B cell (primary cell): Measurements from ENCODE around the gene LRRC8E. TPM values are rescaled to one million over a fixed set of nuclear protein-coding genes. Genes with fewer than 3 reads are reported as not detected.

Source experiments
- ATAC-seq: fragments of 200-7000 bp; cut with Tn5 transposase; one replicate; pipeline ENCODE4 v1.10.0; 2021; ENCODE audit warnings: low read depth, mild to moderate bottlenecking, moderate number of reproducible peaks, moderate library complexity
- CTCF ChIA-PET: fragments of 350-600 bp; sonication (Branson Sonifier 250); formaldehyde crosslinking; loops from one replicate; lab custom pipeline; 2021; ENCODE audit warnings: antibody characterized with exemption, inconsistent platforms; lab: Charles Lee
- POLR2A ChIA-PET: fragments of 350-600 bp; sonication (Branson Sonifier 250); formaldehyde crosslinking; loops from one replicate; lab custom pipeline; 2021; ENCODE audit warnings: antibody characterized with exemption; lab: Charles Lee
- DNase-seq: peaks from one replicate; pipeline ENCODE4 v3.0.0; 2013
- H2AFZ ChIP-seq: 2 replicates; pipeline ENCODE4 v1.6.1; 2012; ENCODE audit warnings: mild to moderate bottlenecking, low read depth, low read length; ENCODE audit not compliant: insufficient read depth, poor library complexity, severe bottlenecking
- H3K27ac ChIP-seq, 2 donors: 1 replicate in 1 of 2; 2 replicates in 1 of 2; pipeline ENCODE4 v1.5.1; 2012 to 2013; ENCODE audit warnings: low read length in 2 of 2, mild to moderate bottlenecking in 2 of 2, moderate library complexity in 1 of 2
- H3K27me3 ChIP-seq, 4 experiments: fragments of 200-600 bp in 1 of 4; sonication (generic) in 1 of 4; replicated peaks in 1 of 4; 1 replicate in 2 of 4; 2 replicates in 2 of 4; pipeline versions ENCODE4 v1.6.1 to v1.7.0; 2013 to 2016; ENCODE audit warnings: low read length in 3 of 4, mild to moderate bottlenecking in 2 of 4, mixed read lengths in 1 of 4, moderate library complexity in 1 of 4; ENCODE audit not compliant: insufficient read depth in 4 of 4, control insufficient read depth in 3 of 4; ENCODE audit errors: control extremely low read depth in 1 of 4
- H3K36me3 ChIP-seq, 2 experiments: replicated peaks in 1 of 2; 1 replicate in 1 of 2; 2 replicates in 1 of 2; pipeline versions ENCODE4 v1.6.1 to v1.7.1; 2013; ENCODE audit warnings: low read length in 1 of 2; ENCODE audit not compliant: insufficient read depth in 2 of 2, control insufficient read depth in 1 of 2; ENCODE audit errors: control extremely low read depth in 1 of 2, extremely low read depth in 1 of 2
- H3K4me1 ChIP-seq, 2 donors: fragments of 200-600 bp in 1 of 2; sonication (generic) in 1 of 2; 1 replicate in 1 of 2; 2 replicates in 1 of 2; pipeline versions ENCODE4 v1.5.1 to v1.6.1; 2013 to 2017; ENCODE audit warnings: low read length in 2 of 2; ENCODE audit not compliant: control insufficient read depth in 2 of 2, insufficient read depth in 2 of 2
- H3K4me2 ChIP-seq: replicated peaks from 2 replicates; pipeline ENCODE3; 2012; ENCODE audit warnings: mild to moderate bottlenecking, low read depth, low read length; ENCODE audit not compliant: poor library complexity, severe bottlenecking
- H3K4me3 ChIP-seq, 5 experiments: fragments of 200-600 bp in 1 of 5; sonication (generic) in 1 of 5; 1 replicate in 3 of 5; 2 replicates in 2 of 5; pipeline versions ENCODE4 v1.5.1 to v1.7.0; 2011 to 2016; ENCODE audit warnings: low read length in 4 of 5, mild to moderate bottlenecking in 4 of 5, low read depth in 2 of 5, control low read depth in 1 of 5, moderate library complexity in 1 of 5; ENCODE audit not compliant: insufficient read depth in 1 of 5; ENCODE audit errors: control extremely low read depth in 1 of 5, extremely low read depth in 1 of 5
- H3K79me2 ChIP-seq: fragments of 200-600 bp; sonication (generic); one replicate; pipeline ENCODE4 v1.6.0; 2016; ENCODE audit warnings: low read length; ENCODE audit not compliant: control insufficient read depth, insufficient read depth
- H3K9ac ChIP-seq: fragments of 200-600 bp; sonication (generic); 2 replicates; pipeline ENCODE4 v1.6.1; 2017; ENCODE audit warnings: mild to moderate bottlenecking, low read length, moderate library complexity
- H3K9me3 ChIP-seq, 3 donors: one replicate each; pipeline versions ENCODE4 v1.6.1 to v1.7.1; 2013; ENCODE audit warnings: low read length in 2 of 3; ENCODE audit not compliant: control insufficient read depth in 2 of 3, insufficient read depth in 1 of 3; ENCODE audit errors: control extremely low read depth in 1 of 3
- H4K20me1 ChIP-seq: 2 replicates; pipeline ENCODE4 v1.6.0; 2012; ENCODE audit warnings: mild to moderate bottlenecking, low read length; ENCODE audit not compliant: insufficient read depth, control insufficient read depth, poor library complexity, severe bottlenecking
- H3K27ac Mint-ChIP-seq: one replicate; pipeline ENCODE4 v1.8.0; 2021; ENCODE audit warnings: mixed read lengths
- H3K27me3 Mint-ChIP-seq: one replicate; pipeline ENCODE4 v1.8.0; 2021; ENCODE audit warnings: mixed read lengths
- H3K4me1 Mint-ChIP-seq: one replicate; pipeline ENCODE4 v1.8.0; 2021; ENCODE audit warnings: mixed read lengths
- H3K4me3 Mint-ChIP-seq: one replicate; pipeline ENCODE4 v1.8.0; 2021; ENCODE audit warnings: mixed read lengths
- H3K9me3 Mint-ChIP-seq: one replicate; pipeline ENCODE4 v1.8.0; 2022; ENCODE audit warnings: mixed read lengths; ENCODE audit not compliant: insufficient read depth
- EZH2 ChIP-seq: IDR thresholded peaks from 2 replicates; pipeline ENCODE4 v1.6.1; 2012; ENCODE audit warnings: borderline replicate concordance, low read depth, mild to moderate bottlenecking, moderate library complexity, low read length; ENCODE audit not compliant: insufficient read depth, poor library complexity, severe bottlenecking
- WGBS: methylation state at CpG from one replicate; pipeline ENCODE4 v1.1.5; 2013; ENCODE audit warnings: missing lambda C conversion rate; ENCODE audit not compliant: insufficient coverage; 5-methylcytosine and 5-hydroxymethylcytosine counted together
- intact Hi-C: fragments of 100-400 bp; cut with micrococcal nuclease; formaldehyde crosslinking; loops from one replicate; pipeline ENCODE4 v1.10.0; 2022
- polyA plus RNA-seq: library from polyadenylated mRNA; depleted of rRNA; stranded (reverse); fragments of >200 nt; gene quantifications from 2 replicates; pipeline ENCODE4 v1.2.3, GENCODE V29; 2012
- total RNA-seq, 2 donors: library from RNA; stranded (reverse); fragments of 120-200 nt in 1 of 2; gene quantifications; 1 replicate in 1 of 2; 2 replicates in 1 of 2; pipeline versions ENCODE4 v1.2.3 to v1.2.4, GENCODE V29; 2013 to 2022
- TF ChIP-seq, protein P1 (sequence below): fragments of 200-600 bp; IDR thresholded peaks from one replicate; pipeline ENCODE4 v1.8.0; 2022; ENCODE audit warnings: antibody characterized with exemption, mild to moderate bottlenecking

Gene LRRC8E
- total and polyA plus RNA-seq, 2 donors (not counting 1 experiment from before 2014, with no cell fraction given): not detected

DNA sequence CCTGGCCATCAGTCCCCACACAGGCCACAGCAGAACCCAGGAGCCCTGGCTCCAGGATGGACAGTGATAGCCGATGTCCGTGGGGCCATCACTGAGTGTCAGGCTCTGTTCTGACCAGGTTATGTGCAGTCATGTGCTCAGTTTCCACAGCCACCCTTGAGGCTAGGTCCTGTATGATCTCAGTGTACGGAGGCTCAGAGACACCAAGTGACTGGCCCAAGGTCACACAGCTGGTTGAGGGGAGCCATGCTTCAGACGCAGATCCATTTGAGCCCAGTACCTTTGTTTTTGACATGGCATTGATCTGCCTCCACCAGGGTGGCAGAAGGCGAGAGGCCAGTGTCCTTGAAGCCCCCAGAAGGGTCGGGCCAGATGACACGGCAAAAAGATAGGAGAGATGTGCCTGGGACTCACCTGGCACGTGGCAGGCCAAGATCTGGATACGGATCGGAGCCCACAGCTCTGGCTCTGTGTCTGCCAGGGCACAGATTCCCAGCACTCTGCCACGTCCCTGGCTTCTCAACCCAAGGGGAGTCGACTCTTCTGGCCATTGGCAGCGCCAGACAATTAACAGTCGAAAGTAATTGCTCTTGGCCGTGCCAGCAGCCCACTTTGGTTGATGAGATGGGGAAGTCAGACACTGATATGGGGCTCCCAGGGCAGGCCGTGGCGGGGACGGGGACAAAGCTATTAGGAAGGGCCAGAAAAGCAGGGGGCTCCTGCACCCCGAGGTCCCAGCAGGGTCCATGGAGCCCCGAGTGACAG is 42.7 kb upstream of the LRRC8E start:
- H3K27ac Mint-ChIP-seq: no peak overlapping the region

DNA sequence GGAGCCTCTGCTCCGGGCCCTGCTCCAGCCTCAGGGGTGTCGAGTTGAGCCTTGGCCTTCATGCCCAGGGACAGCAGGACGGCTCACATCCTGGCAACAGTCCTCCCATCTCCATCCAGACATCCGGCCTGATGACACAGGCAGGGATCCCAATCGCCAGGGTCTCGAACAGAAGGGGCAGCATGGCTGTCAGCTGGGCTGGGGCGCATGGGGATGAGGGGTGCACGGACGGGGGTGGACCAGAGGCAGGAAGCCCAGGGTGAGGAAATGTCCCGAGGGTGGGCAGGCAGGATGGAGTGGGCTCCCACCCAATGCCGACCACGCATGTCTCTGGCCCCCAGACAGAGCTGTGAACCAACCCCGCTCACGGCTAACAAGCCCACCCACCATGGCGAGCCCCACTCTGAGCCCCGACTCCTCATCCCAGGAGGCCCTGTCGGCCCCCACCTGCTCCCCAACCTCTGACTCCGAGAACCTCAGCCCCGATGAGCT is 42.1 kb upstream of the LRRC8E start:
- H3K27ac ChIP-seq: no peak overlapping the region
- H3K4me2 ChIP-seq: no peak overlapping the region
- WGBS: 95% methylated on average over 13 of the region's 19 CpGs
- no peaks in the 10 kb centered on the region for H3K27me3 ChIP-seq
- ATAC-seq: no peak
- H4K20me1 ChIP-seq: peaks cover 11% of the 10 kb centered on the region
- H3K9ac ChIP-seq: no peak overlapping the region
- H2AFZ ChIP-seq: no peak overlapping the region
- no peak overlapping the region for H3K27ac Mint-ChIP-seq
- CTCF ChIA-PET: no interaction called here
- no peaks in the 10 kb centered on the region for H3K9me3 ChIP-seq
- TF ChIP-seq EZH2: no peak
- TF ChIP-seq, protein P1, sequence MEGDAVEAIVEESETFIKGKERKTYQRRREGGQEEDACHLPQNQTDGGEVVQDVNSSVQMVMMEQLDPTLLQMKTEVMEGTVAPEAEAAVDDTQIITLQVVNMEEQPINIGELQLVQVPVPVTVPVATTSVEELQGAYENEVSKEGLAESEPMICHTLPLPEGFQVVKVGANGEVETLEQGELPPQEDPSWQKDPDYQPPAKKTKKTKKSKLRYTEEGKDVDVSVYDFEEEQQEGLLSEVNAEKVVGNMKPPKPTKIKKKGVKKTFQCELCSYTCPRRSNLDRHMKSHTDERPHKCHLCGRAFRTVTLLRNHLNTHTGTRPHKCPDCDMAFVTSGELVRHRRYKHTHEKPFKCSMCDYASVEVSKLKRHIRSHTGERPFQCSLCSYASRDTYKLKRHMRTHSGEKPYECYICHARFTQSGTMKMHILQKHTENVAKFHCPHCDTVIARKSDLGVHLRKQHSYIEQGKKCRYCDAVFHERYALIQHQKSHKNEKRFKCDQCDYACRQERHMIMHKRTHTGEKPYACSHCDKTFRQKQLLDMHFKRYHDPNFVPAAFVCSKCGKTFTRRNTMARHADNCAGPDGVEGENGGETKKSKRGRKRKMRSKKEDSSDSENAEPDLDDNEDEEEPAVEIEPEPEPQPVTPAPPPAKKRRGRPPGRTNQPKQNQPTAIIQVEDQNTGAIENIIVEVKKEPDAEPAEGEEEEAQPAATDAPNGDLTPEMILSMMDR: no peak
- no peaks in the 10 kb centered on the region for H3K4me1 ChIP-seq
- POLR2A ChIA-PET: no interaction called here
- H3K79me2 ChIP-seq: peaks cover 13% of the 10 kb centered on the region
- no peaks in the 10 kb centered on the region for H3K36me3 ChIP-seq
- no peak overlapping the region for H3K4me3 ChIP-seq
- intact Hi-C loops: no loop called here
- H3K4me3 Mint-ChIP-seq: no peak overlapping the region
- no peak for DNase-seq
- H3K4me1 Mint-ChIP-seq: no peaks in the 10 kb centered on the region
- H3K9me3 Mint-ChIP-seq: no peaks in the 10 kb centered on the region
- no peaks in the 10 kb centered on the region for H3K27me3 Mint-ChIP-seq

More for the DNA sequence above, 42.7 kb upstream of the LRRC8E start:
- Histone ChIP-seq H3K9me3 (peaks cover 0 to 1% (median 0%) of the 10 kb centered on the region in 3 donors), H3K36me3 (no peaks in the 10 kb centered on the region), H2AFZ (no peak overlapping the region), H3K27me3 (no peaks in the 10 kb centered on the region), H3K4me1 (no peaks in the 10 kb centered on the region), H3K27ac (no peak overlapping the region), H3K4me3 (no peak overlapping the region), H3K4me2 (no peak overlapping the region), H4K20me1 (peaks cover 11% of the 10 kb centered on the region), H3K79me2 (peaks cover 13% of the 10 kb centered on the region), H3K9ac (no peak overlapping the region)
- CTCF ChIA-PET: no interaction called here
- DNase-seq (no peak), ATAC-seq (no peak)
- TF ChIP-seq, protein P1: no peak
- TF ChIP-seq EZH2: no peak
- no peaks in the 10 kb centered on the region for H3K4me1 Mint-ChIP-seq
- H3K4me3 Mint-ChIP-seq: no peak overlapping the region
- no peaks in the 10 kb centered on the region for H3K9me3 Mint-ChIP-seq
- whole genome bisulfite sequencing: 95% methylated on average over 20 of the region's 20 CpGs
- intact Hi-C loops: no loop called here
- H3K27me3 Mint-ChIP-seq: no peaks in the 10 kb centered on the region
- POLR2A ChIA-PET: no interaction called here
